Duodenal mucosa (tissue), 2 donors: ENCODE measurements around the gene NFIA.

Experiments used
- H3K27ac ChIP-seq: one replicate; pipeline ENCODE4 v1.7.0; 2013; ENCODE audit warnings: low read depth, low read length
- H3K27me3 ChIP-seq, 2 donors: one replicate each; pipeline ENCODE4 v1.7.0; 2013; ENCODE audit warnings: low read length in 2 of 2, control low read depth in 1 of 2; ENCODE audit not compliant: insufficient read depth in 2 of 2, control insufficient read depth in 1 of 2
- H3K36me3 ChIP-seq, 2 donors: one replicate each; pipeline ENCODE4 v1.7.0; 2013; ENCODE audit warnings: low read length in 2 of 2, control low read depth in 1 of 2; ENCODE audit not compliant: insufficient read depth in 2 of 2, control insufficient read depth in 1 of 2
- H3K4me1 ChIP-seq, 2 donors: one replicate each; pipeline ENCODE4 v1.7.0; 2013; ENCODE audit warnings: low read length in 2 of 2, control low read depth in 1 of 2; ENCODE audit not compliant: insufficient read depth in 2 of 2, control insufficient read depth in 1 of 2
- H3K4me3 ChIP-seq, 2 donors: one replicate each; pipeline ENCODE4 v1.7.0; 2013; ENCODE audit warnings: low read length in 2 of 2, low read depth in 1 of 2
- H3K9ac ChIP-seq, 2 donors: one replicate each; pipeline ENCODE4 v1.7.0; 2013; ENCODE audit warnings: low read length in 2 of 2, low read depth in 1 of 2
- H3K9me3 ChIP-seq, 2 donors: one replicate each; pipeline ENCODE4 v1.7.0; 2013; ENCODE audit warnings: low read length in 2 of 2, control low read depth in 1 of 2; ENCODE audit not compliant: control insufficient read depth in 1 of 2

The NFIA gene

DNA sequence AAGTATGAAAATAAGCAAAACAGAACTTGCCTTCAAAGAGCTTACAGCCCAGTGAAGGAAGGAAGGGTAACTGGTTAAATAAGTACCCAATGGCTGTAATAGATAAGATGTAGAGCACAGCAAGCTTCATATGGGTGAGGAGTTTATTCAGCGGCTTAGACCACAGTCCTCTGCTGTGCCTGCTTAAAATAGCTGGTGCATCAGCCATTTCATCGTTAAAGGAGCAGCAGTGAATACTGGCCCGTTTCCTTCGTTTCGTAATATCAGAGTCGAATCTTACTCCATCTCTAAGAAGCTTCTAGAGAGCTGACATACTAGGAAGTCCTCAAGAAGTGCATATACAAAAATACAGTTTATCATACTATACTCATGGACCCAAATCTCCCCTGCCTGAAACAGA lies 286.5 kb downstream of the NFIA start:
- no peak overlapping the region for H3K9ac ChIP-seq
- H3K4me1 ChIP-seq = no peaks in the 10 kb centered on the region
- peaks cover 0 to 7% of the 10 kb centered on the region in 2 donors for H3K36me3 ChIP-seq
- H3K4me3 ChIP-seq = no peak overlapping the region
- H3K27ac ChIP-seq = no peak overlapping the region
- H3K27me3 ChIP-seq = no peaks in the 10 kb centered on the region
- no peaks in the 10 kb centered on the region for H3K9me3 ChIP-seq

DNA sequence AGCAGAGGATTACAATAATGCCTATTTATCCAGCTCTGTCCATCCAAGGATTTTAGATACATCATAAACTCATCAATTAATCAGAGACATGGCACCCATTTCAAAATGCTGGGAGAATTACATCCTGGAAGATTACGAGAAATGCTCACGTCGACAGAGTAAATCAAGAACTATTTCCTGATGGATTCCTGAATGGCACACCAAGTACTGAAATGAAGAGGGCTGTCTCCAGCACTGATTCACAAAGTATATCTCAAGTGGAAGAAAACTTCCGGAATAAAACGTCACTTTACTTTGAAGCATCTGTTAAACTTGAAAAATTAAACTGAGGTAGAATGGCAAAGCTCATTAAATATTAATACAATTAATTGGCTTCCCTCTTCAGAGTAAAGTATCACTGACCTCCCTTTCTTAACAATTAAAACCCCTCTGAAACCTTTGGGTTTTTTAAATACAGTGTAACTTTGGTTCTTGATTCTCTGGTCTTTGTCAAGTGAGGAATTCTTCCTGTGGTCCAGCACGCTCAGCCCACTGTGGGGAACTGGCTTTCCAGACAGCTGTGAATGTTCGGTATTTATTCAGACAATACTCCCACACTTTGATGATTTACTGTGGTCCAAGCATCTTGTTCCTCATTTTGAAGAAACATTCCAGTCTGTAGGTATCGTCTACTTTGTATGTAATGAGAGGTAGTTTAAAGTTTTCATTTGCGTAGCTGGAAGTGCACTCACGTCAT lies 288.0 kb downstream of the NFIA start:
- H3K36me3 ChIP-seq = peaks cover 0 to 8% of the 10 kb centered on the region in 2 donors
- H3K9me3 ChIP-seq = no peaks in the 10 kb centered on the region
- H3K27me3 ChIP-seq = no peaks in the 10 kb centered on the region
- no peak overlapping the region for H3K4me3 ChIP-seq
- H3K4me1 ChIP-seq = no peaks in the 10 kb centered on the region
- no peak overlapping the region for H3K27ac ChIP-seq
- H3K9ac ChIP-seq = no peak overlapping the region

DNA sequence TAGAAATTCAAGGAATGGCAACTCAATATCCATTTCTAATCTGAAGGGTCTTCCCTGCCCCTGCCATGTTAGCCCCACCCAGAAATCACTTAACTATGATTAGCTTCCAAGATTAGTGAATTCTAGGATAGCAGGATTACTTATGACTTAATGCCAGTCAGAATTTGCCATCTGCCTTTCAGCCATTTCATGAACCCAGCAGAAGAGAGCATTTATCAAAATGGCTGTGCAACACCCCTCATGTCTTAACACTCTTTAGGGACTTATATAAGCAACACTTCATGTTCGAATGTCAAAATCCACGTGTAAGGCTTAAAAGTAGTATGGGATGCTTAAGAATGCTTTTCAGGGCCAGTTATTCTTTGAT lies 288.5 kb downstream of the NFIA start:
- H3K9me3 ChIP-seq = no peaks in the 10 kb centered on the region
- H3K36me3 ChIP-seq = peaks cover 0 to 8% of the 10 kb centered on the region in 2 donors
- H3K27ac ChIP-seq = no peak overlapping the region
- no peaks in the 10 kb centered on the region for H3K27me3 ChIP-seq
- H3K4me1 ChIP-seq = no peaks in the 10 kb centered on the region
- no peak overlapping the region for H3K9ac ChIP-seq
- H3K4me3 ChIP-seq = no peak overlapping the region

DNA sequence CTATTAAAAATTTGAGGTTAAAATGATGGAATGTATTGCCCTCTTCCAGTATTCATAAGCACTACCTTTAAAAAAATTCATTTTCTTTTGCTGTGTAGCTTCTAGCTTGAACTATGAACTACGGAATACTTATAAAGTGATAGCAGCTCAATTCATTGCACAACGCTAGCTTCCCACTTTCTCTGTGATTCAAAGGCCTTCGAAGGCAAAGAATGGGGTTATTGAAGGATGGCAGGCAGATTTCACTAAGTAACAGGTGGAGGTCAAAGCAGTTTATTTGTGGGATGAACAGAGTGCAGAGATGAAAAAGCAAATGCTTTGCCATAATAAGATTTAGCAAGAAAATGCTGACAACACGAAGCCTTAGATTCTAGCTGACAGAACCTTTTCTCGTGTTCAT lies 290.6 kb downstream of the NFIA start:
- H3K4me3 ChIP-seq = no peak overlapping the region
- no peaks in the 10 kb centered on the region for H3K27me3 ChIP-seq
- no peak overlapping the region for H3K9ac ChIP-seq
- H3K36me3 ChIP-seq = peaks cover 0 to 8% of the 10 kb centered on the region in 2 donors
- H3K9me3 ChIP-seq = no peaks in the 10 kb centered on the region
- no peaks in the 10 kb centered on the region for H3K4me1 ChIP-seq
- no peak overlapping the region for H3K27ac ChIP-seq

DNA sequence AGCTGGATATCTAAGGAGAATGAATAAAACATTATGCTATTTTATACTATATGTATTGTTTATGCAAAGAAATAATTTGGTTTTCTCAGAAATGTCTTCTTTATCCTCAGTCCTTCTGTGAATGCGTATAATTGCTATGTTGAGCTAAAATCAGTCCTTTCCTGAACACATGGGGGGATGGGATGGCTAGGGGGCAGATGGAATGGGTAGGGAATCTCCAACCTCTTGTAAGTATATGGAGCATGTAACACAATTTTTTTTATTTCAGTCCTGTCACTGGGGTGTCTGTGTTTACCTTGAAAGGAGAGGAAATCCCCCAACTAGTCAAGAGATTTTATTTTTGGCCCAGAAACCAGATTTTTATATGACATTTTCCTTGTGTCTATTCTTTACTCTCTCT lies 291.8 kb downstream of the NFIA start:
- peaks cover 0 to 8% of the 10 kb centered on the region in 2 donors for H3K36me3 ChIP-seq
- H3K4me1 ChIP-seq = no peaks in the 10 kb centered on the region

DNA sequence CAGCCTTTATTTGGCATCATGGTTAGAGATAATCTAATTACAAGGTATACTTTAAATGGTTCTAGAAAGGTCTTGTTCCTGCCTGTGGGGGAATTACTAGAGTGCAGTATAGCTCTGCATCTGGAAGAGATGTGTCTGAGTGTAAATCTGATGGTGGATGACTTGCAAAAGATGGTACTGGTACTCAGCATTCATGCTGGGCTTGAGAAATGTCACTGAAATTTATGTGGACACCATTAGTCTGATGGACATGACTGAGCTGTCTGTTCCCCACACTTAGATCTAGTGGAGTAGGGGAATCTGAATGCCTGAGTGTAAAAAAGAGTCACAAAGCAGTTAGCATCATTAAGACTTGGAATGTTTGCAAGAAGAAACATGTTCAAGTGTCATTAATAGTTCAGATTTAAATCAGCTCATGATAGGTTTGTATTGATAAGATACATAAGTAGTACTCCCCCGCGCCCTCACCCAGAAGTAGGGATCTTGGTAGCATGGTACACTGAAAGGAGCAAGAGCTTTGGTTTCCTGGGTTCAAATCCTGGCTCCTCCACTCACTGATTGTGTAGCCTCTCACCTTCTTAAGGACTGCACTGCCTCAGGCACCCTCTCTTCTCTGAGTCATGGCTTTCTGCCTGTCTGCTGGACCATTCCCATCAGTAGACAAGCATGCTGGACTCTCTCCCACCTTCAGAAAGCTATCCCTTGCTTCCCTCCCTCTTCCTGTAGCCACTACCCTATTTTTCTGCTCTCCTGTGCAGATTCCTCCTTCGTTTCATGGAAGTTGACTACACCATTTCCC lies 292.9 kb downstream of the NFIA start:
- H3K9me3 ChIP-seq = no peaks in the 10 kb centered on the region
- H3K27me3 ChIP-seq = no peaks in the 10 kb centered on the region
- H3K27ac ChIP-seq = no peak overlapping the region
- H3K4me3 ChIP-seq = no peak overlapping the region
- H3K36me3 ChIP-seq = peaks cover 0 to 8% of the 10 kb centered on the region in 2 donors
- H3K9ac ChIP-seq = no peak overlapping the region
- H3K4me1 ChIP-seq = no peaks in the 10 kb centered on the region

More for the DNA sequence above, 291.8 kb downstream of the NFIA start:
- no peak overlapping the region for H3K9ac ChIP-seq
- no peaks in the 10 kb centered on the region for H3K9me3 ChIP-seq
- no peak overlapping the region for H3K27ac ChIP-seq
- no peak overlapping the region for H3K4me3 ChIP-seq
- no peaks in the 10 kb centered on the region for H3K27me3 ChIP-seq

DNA sequence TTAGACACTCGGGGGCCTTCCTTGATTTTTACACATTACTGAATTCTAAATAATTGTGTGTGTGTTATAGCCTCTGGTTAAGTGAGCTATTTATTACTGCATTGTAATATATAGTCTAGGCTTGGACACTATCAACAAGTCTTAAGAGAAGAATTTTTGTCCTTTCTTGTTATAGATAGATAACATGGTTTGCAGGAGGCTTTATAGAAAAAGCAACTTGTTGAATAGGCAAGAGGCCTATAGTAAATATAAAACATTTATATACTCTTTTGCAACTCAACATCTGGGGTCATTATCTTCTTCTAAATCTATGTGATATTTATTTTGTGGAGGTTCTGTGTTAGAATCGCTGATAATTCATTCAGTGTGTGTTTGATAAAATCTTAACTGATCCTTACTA lies 293.8 kb downstream of the NFIA start:
- Histone ChIP-seq H3K4me1 (no peaks in the 10 kb centered on the region), H3K27me3 (no peaks in the 10 kb centered on the region), H3K4me3 (no peak overlapping the region), H3K27ac (no peak overlapping the region), H3K36me3 (peaks cover 0 to 2% of the 10 kb centered on the region in 2 donors), H3K9me3 (no peaks in the 10 kb centered on the region), H3K9ac (no peak overlapping the region)

DNA sequence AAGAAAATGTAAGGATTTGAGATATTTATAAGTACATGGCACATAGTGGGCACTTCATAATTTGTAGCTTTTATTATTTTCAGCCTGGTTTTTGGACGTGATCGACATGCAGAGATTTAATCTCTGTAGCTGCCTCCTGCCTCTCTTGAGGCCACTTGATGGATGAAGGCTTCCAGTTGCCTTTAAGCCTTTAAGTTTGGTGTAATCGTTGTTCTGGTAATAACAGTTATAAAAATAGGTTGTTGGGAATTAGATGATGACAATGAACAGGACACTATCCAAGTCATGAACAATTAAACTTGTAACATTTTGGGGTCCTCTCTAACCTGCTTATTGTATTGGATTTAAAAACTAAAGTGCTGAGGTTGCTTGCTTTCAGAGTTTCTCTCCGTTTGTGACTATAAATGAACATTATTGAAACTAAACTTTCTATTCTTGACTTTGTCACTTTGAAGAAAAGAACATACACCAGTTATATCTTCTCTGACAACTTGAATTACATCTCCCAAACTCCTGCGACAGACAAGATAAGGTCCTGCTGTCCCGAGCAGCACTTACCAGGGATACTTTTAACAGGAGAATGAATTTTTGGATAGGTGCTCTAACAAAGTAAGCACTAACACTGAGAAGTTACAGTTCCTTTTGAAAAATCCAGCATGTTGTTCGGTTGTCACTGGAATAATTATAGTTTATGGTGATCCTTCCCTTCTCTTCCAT lies 295.0 kb downstream of the NFIA start:
- Histone ChIP-seq H3K4me1 (no peaks in the 10 kb centered on the region), H3K9me3 (no peaks in the 10 kb centered on the region), H3K9ac (no peak overlapping the region), H3K36me3 (peaks cover 0 to 2% of the 10 kb centered on the region in 2 donors), H3K27ac (no peak overlapping the region), H3K4me3 (no peak overlapping the region), H3K27me3 (no peaks in the 10 kb centered on the region)

DNA sequence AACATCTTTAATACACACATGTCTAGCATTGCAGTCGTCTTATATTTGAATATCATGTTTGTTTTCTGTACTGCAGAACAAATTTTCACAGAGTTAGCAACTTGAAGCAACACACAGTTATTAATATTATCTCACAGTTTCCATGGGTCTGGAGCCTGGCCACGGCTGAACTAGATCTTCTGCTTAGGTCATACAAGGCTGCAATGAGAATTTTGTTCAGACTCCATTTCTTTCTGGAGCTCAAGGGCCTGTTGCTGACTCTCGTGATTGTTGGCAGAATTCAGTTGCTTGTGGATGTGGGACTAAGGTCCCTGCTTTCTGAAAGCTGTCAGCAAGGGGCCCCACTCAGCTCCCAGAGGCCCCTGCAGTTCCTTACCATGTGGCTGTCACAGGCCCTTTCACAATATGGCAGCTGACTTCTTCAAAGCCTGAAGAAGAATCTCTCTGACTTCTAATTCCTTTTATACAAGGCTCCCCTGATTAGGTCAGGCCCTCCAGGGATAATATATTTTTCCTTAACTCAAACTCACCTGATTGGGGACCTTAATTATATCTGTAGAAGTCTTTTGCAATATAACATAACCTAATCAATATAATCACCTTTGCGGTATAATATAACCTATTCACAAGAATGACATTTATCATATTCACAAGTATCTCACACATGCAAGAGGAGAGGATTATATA lies 296.3 kb downstream of the NFIA start:
- Histone ChIP-seq H3K9me3 (no peaks in the 10 kb centered on the region), H3K27me3 (no peaks in the 10 kb centered on the region), H3K36me3 (peaks cover 7 to 8% of the 10 kb centered on the region in 2 donors), H3K4me3 (no peak overlapping the region), H3K4me1 (no peaks in the 10 kb centered on the region), H3K9ac (no peak overlapping the region), H3K27ac (no peak overlapping the region)
